Stimulated activated CD4-positive, alpha-beta T cell treated with anti-CD3 and anti-CD28 coated beads, Interleukin-1b, Interleukin-23, amount 100 ng/mL, for 48 hours (primary cell): ENCODE measurements around the gene CDC45.

Source experiments
- DNase-seq: peaks from one replicate; pipeline ENCODE4 v3.0.0-alpha.2; 2020

CDC45 gene

DNA sequence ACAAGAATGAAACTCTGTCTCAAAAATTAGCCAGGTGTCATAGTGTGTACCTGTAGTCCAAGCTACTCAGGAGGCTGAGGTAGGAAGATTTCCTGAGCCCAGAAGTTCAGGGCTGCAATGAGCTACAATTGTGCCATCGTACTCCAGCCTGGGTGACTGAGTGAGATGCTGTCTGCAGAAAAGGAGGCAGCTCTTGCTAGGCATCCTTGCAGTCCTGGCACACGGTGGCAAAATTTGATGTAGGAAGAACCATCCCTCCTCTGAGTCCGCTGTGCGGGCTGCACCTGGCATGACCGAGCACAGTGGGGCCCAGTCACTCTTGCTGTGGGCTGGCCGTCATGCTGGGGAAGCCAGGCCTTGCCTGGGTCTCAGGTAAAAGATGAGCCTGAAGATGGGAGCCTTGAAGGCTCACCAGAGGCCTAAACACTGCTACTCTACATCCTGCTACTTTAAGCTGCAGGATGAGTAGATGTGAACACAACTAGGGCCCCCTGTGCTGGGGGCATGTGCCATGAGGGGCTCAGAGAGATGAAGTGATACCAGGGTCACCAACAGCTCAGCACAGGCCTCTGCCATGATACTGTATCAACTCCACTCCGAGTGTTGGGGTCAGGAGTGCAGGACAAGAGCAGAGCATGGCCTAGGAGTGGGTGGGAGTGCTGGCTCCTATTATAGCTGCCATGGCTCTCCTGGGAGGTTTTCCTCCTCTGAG, 18.6 kb downstream of the CDC45 start:
- DNase-seq = no peak

- no peak for DNase-seq
These were observed 19.1 kb downstream of the CDC45 start for GRCh38 chr22:19498866-19499190.

GRCh38 chr22:19499236-19499879, 19.6 kb downstream of the CDC45 start:
- no peak for DNase-seq

DNA sequence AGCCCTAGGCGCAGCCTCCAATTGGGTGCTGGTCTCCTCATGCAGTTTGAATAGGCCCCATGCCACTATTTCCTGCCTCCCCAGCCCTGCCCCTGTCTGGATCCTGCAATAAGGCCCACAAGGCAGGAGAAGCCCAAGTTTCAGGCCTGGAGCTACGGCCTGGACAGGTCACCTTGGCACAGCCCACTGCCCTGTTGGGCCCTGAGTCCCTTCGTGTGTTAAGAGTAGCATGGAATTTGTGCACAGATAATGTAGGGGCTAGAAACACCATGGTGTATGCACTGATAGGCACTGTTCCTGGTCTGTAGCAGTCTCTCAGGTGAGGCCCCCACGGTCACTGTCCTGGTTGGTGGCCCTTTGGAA, 20.1 kb downstream of the CDC45 start:
- no peak for DNase-seq

DNA sequence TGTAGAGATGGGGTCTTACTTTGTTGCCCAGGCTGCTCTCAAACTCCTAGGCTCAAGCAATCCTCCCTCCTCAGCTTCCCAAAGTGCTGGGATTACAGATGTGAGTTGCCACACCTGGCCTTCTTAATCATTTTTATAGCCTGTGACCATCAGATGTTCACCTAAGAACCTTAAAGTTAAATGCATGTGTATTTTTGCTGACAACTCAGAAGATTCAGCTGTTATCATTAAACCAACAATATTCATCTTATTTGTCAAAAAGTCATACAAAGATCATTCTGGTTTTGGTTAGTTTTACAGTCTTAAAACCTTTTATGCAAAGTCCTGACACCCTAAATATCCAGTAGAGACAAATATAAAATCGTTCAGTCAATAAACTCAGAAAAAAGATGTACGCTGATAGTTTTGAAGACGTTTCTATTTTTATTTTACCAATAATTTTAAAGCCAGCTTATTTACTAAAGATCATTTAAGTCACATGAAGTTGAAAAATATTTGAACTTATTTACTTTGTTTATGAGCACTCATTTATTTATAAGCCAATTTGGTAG, 22.3 kb downstream of the CDC45 start:
- no peak for DNase-seq

- DNase-seq = no peak
These were observed 23.6 kb downstream of the CDC45 start for GRCh38 chr22:19503367-19503766.

DNA sequence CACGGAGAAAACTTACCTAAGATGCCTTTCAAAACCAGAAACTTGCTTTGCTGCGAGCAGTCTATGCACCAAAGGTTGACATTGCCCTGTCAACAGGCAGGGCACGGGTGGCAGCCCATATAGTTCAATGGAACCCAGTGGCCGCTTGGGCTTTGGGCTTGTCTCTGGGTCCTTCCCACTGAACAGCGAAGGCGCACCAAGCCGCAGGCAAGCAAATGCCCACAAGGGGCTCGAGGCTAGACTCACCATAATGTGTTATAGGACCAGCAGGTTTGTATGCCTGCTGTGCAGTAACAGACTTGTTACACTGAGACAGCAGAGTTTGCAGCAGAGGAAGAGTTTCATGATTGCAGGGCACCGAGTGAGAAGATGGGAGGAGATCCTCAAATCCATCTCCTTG, 24.1 kb downstream of the CDC45 start:
- no peak for DNase-seq

DNA sequence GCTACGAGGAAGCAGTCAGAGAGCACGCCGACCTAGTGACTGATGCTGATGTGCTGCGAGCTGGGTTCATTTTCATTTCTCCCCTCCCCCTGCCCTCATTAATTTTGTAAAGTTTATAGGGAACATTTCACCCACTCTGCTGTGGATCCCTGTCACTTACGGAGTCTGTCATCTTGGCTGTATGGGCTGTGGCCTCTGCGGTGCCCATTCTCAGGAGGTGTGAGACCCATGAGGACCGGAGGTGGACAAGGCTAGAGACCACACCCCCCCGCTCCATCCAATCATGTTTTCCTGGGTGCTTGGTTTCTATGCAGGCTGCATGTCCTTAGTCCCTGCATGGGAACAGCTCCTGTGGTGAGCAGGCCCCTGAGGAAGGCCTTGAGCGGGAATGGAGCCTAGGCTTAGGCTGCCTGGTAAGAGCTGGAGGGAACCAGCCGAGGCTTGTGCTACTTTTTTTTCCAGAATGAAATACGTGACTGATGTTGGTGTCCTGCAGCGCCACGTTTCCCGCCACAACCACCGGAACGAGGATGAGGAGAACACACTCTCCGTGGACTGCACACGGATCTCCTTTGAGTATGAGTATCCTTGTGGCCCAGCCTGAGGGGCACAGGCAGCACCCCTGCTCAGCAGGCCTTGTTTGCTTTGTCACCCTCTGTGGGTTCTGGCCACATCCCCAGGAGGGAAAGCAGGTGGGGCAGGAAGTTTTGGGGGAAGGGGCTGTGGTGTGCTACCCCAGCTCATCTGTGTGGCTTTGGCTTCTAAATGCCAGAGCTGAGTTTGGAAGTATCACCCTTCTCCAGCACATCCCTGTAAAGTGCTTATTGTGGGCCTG, 25.4 kb downstream of the CDC45 start:
- DNase-seq = no peak

- no peak for DNase-seq
These were observed 26.0 kb downstream of the CDC45 start for GRCh38 chr22:19505735-19506126.

GRCh38 chr22:19506212-19506611, 26.5 kb downstream of the CDC45 start:
- no peak for DNase-seq

DNA sequence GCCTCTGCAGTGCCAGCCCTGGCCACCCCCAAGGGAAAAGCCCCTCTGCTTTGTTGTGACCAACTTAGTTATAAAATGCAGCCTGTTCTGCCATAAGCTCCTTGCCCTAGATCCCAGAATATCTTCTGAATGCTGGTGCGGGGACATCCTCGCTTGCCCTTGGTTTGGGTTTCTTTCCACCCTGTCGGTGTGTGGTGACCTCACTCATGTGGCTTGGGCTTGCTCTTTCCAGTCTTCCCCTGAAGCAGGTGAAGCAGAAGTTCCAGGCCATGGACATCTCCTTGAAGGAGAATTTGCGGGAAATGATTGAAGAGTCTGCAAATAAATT, 27.8 kb downstream of the CDC45 start:
- DNase-seq = no peak

- DNase-seq = no peak
These were observed 28.5 kb downstream of the CDC45 start for GRCh38 chr22:19508024-19508776.

GRCh38 chr22:19509191-19509590, 29.5 kb downstream of the CDC45 start:
- DNase-seq = no peak

DNA sequence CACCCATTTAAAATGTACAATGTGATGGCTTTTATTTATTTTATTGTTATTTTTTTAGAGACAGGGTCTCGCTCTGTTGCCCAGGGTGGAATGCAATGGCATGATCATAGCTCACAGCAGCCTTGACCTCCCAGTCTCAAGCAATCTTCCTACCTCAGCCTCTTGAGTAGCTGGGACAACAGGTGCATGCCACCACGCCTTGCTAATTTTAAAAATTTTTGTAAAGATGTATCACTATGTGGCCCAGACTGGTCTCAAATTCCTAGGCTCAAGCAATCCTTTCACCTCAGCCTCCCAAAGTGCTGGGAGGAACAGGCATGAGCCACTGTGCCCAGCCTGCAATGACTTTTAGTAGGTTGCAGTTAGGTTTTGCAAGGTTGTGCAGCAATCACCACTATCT, 30.2 kb downstream of the CDC45 start:
- no peak for DNase-seq

GRCh38 chr22:19510919-19511341, 31.2 kb downstream of the CDC45 start:
- DNase-seq = no peak

DNA sequence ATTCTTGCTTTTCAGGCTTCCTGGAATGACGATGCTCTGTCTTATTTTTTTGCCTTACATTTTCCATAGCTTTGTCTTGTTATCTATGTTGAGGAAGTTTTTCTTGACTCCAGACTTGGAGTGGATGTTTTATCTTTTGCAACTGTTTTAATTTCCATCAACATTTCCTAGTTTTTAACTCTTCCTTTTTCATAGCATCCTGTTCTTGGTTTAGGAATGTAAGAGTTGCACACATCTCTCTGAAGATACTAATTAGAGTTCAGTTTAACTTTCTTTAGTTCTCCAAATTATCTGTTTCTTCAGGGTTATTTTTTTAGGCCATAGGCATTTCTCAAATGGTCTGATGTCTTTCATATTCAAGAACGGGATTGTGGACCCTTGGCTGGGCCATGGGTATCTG, 34.1 kb downstream of the CDC45 start:
- no peak for DNase-seq

GRCh38 chr22:19514831-19515565, 35.3 kb downstream of the CDC45 start:
- DNase-seq = no peak

- no peak for DNase-seq
These were observed 36.1 kb downstream of the CDC45 start for GRCh38 chr22:19515654-19516377.

GRCh38 chr22:19516378-19517170, 36.9 kb downstream of the CDC45 start:
- no peak for DNase-seq

GRCh38 chr22:19517171-19517500, 37.4 kb downstream of the CDC45 start:
- no peak for DNase-seq
